ENCODE measurements around the gene DCAKD.

DNA sequence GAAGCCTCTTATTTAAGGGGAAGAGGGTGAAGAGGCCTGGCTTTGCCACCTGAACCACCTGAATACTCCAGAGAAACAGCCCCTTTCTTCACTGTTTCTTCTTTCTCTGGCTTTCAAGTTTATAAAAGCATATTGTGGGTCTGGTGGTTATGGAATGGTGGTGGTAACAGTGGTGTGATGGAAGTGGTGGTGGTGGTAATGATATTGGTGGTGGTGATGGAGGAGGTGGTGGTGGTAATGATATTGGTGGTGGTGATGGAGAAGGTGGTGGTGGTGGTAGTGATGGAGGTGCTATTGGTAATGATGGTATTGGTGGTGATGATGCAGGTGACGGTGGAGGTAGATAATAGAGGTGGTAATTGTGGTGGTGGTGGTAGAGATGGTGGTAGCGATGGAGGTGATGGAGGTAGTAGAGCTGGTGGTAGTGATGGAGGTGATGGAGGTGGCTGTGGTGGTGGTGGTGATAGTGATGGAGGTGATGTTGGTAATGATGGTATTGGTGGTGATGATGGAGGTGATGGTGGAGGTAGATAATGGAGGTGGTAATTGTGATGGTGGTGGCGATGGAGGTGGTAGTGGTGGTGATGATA lies 69.2 kb downstream of the DCAKD start:
- TF ChIP-seq, protein P1, sequence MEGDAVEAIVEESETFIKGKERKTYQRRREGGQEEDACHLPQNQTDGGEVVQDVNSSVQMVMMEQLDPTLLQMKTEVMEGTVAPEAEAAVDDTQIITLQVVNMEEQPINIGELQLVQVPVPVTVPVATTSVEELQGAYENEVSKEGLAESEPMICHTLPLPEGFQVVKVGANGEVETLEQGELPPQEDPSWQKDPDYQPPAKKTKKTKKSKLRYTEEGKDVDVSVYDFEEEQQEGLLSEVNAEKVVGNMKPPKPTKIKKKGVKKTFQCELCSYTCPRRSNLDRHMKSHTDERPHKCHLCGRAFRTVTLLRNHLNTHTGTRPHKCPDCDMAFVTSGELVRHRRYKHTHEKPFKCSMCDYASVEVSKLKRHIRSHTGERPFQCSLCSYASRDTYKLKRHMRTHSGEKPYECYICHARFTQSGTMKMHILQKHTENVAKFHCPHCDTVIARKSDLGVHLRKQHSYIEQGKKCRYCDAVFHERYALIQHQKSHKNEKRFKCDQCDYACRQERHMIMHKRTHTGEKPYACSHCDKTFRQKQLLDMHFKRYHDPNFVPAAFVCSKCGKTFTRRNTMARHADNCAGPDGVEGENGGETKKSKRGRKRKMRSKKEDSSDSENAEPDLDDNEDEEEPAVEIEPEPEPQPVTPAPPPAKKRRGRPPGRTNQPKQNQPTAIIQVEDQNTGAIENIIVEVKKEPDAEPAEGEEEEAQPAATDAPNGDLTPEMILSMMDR (IDR thresholded peaks at IDR 0.05) = no peak
- TF ChIP-seq POLR2A (IDR thresholded peaks at IDR 0.05) = no peak

All from adrenal gland (tissue), 5 donors.